ENCODE data around the gene SLC23A3.
"Not testable (repeated sequence)": the region's sequence is repeated elsewhere in the genome, so short reads cannot be mapped to it uniquely, and the experiment has no call there.

The SLC23A3 gene

DNA sequence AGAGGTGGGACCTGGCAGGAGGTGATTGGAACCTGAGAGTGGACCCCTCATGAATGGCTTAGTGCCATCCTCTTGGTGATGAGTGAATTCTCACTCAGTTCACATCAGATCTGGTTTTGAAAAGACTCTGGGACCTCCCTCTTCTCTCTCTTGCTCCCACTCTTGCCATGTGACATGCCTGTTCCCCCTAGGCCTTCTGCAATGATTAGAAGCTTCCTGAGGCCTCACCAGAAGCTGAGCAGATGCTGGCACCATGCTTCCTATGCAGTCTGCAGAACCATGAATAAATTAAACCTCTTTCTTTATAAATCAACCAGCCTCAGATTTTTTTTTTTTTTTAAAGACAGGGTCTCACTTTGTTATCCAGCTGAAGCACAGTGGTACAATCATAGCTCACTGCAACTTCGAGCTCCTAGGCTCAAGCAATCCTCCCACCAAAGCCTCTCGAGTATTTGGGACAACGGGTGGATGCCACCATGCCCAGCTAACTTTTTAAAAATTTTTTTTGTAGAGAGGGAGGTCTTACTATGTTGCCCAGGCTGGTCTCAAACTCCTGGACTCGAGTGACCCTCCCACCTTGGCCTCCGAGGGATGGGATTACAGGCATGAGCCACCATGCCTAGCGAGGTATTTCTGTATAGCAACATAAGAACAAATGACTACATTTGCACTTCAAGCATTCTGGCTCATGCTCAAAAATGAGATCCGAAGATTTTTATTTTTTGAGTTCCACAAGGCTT is 34.8 kb upstream of the SLC23A3 start:
- no peak for DNase-seq

DNA sequence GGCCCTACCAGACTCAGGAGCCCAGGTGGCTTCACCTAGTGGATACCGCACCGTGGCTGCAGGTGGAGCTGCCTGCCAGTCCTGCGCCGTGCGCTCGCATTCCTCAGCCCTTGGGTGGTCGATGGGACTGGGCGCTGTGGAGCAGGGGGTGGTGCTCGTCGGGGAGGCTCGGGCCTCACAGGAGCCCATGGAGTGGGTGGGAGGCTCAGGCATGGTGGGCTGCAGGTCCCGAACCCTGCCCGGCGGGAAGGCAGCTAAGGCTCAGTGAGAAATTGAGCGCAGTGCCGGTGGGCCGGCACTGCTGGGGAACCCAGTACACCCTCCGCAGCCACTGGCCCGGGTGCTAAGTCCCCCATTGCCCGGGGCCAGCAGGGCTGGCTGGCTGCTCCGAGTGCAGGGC is 31.5 kb upstream of the SLC23A3 start:
- not testable (repeated sequence) for DNase-seq

DNA sequence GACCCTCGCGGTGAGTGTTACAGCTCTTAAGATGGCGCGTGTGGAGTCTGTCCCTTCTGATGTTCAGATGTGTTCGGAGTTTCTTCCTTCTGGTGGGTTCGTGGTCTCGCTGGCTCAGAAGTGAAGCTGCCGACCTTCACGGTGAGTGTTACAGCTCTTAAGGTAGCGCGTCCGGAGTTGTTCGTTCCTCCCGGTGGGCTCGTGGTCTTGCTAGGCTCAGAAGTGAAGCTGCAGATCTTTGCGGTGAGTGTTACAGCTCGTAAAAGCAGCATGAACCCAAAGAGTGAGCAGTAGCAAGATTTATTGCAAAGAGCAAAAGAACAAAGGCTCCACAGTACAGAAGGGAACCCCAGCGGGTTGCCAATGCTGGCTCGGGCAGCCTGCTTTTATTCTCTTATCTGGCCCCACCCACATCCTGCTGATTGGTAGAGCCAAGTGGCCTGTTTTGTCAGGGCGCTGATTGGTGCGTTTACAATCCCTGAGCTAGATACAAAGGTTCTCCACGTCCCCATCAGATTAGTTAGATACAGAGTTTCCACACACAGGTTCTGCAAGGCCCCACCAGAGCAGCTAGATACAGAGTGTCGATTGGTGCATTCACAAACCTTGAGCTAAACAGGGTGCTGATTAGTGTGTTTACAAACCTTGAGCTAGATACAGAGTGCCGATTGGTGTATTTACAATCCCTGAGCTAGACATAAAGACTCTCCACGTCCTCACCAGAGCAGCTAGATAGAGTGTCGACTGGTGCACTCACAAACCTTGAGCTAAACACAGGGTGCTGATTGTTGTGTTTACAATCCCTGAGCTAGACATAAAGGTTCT is 30.9 kb upstream of the SLC23A3 start:
- DNase-seq: peak; percentile 35 to 60

DNA sequence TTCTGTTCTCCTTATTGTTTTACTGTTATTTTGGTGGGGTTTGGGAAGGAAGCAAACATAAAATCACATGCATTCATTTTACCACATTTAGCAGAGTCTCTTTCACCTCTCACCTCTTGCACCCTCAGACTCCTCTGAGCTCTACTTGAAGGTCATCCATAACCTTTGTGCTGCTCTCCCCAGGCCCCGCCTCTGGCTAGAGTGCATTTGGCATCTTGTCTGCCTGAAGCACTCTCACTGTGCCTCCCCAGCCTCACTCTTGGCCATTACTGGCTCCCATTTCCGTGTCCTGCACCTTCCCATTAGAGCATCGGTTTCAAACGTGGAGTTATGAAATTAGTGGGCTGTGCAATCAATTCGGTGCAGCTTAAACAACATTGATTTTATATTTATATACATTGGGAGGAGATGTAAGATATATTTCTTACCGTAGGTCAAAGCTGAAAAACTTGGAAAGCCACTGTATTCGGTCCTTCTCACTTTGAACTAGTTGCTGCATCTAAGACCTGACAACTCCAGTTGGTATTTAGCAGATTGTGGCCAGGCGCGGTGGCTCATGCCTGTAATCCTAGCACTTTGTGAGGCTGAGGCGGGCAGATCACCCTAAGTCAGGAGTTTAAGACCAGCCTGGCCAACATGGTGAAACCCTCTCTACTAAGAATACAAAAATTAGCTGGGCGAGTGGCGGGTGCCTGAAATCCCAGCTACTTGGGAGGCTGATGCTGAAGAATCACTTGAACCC is 29.8 kb upstream of the SLC23A3 start:
- no peak for DNase-seq

DNA sequence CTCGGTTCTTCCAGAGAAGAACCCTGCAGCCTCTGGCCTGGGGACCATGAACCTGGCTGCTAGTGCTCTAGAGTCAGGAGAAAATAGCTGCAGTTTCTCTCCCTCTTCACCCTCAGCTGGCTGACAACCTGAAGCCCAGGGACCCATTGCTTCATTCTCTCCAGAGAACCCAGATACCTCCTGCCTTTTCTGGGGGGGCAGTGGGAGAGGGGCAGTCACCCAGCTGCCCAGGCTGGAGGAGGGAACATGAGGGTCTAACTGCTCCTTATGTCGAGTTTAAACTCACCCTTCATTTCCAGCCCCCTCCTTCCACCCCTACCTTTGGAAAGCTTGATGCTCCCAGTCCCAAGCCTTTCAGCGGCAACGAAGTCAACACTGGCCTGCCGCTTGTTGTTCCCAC is 29.1 kb upstream of the SLC23A3 start:
- DNase-seq: no peak

GRCh38 chr2:219197388-219197787 is 27.6 kb upstream of the SLC23A3 start:
- no peak for DNase-seq

- DNase-seq: no peak
These were observed 17.1 kb upstream of the SLC23A3 start for GRCh38 chr2:219186754-219187456.

DNA sequence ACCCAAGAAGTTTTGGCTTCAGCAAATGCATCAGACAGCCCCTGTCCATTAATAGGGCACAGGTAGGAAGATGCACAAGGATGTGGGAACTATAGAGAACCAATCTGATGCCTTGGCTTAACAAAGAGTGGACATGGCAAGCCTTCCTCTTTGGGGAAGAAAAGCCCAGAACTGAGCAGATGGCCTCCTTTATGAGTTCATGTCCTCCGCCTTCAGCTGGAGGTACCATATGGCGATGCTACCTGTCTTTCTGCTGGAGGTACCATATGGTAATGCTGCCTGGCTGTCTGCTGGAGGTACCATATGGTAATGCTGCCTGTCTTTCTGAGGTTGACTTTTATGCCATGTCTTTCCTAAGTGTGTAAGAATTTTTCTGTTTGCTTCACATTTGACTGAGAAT is 14.3 kb upstream of the SLC23A3 start:
- DNase-seq: no peak

- DNase-seq: no peak
These were observed 13.4 kb upstream of the SLC23A3 start for GRCh38 chr2:219183151-219183772.

- no peak for DNase-seq
These were observed 12.7 kb upstream of the SLC23A3 start for GRCh38 chr2:219182331-219183150.

GRCh38 chr2:219181531-219181930 is 11.7 kb upstream of the SLC23A3 start:
- no peak for DNase-seq

GRCh38 chr2:219180961-219181360 is 11.1 kb upstream of the SLC23A3 start:
- DNase-seq: no peak

DNA sequence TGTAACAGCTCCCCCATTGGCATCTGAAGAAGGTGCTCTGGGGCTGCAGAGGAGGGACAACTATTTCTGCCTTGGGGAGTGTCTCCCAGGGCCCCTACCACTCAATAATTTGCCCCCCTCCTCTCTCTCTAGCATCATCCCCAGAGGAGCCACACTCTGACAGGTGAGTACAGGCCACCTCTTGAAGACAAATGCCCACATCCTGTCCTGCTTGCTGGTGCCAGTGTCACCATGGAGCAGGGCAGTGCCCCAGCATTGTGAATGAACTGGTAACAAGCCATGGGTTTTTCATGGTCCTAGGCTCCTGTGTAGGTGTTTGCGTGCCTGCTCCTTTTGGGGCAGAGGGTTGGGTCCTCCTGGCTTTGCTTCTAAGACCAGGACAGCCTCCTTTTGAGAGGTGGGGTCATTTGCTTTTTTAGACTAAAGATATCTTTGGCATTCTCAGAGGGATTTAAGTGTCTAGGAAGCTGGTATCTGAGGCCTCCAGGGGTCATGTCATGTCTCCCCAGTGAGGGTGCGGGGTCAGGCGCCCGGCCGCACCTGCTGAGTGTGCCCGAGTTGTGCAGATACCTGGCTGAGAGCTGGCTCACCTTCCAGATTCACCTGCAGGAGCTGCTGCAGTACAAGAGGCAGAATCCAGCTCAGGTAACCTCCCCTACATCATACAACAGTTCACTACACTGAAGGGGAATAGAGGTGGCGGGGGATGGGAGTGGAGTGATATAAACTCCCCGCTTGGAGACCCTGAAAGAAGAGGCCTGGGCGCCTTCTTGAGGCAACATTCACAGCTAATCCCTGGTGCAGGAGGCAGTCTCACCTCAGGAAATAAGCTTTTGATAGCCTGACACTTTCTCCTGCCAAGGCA is 10.0 kb upstream of the SLC23A3 start:
- no peak for DNase-seq

- no peak for DNase-seq
These were observed 8.7 kb upstream of the SLC23A3 start for GRCh38 chr2:219178377-219179175.

- peak; percentile 90 to 91 for DNase-seq
These were observed 7.9 kb upstream of the SLC23A3 start, which contains the start of gene RETREG2 for GRCh38 chr2:219177552-219178376. TSS of gene RETREG2 (plus strand) at chr2:219178275. CDS start at chr2:219178353, 78 bp downstream.

DNA sequence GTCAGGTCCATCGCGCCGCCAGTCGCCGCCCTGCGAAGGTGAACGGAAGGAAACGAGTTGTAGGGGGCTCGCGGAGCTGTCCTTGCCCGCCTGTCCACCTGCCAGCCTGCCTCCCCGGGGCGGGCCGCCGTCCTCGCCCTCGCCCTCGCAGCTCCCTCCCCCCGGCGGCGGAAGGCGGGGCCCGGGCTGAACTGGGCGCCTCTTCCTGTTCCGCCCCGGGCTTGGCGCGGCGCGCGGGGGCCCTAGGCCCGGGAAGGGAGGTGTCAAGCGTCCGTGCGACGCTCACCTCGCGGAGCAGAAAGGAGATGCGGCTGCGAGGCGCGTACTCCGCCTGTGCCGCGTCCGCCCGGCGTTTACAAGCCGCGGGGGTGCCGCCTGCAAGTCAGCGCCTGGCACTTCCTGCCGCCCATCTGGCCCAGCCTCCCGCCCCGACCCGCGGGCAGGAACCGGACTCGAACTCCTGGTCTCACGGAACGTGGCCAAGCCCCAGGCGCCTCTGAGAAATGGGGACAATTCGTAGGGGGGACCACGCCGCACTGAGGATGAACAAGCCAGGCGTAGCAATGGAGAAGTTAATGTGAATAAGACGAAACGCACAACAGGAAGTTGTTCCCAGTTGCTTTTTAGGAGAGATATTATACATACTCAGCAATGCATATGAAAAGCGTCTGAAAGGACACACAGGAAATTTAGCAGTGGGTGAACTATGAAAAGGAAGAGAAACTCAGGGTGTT is 7.2 kb upstream of the SLC23A3 start, which contains the start of gene CNPPD1:
TSS of gene CNPPD1 (minus strand) at position 108 of the 734 bp plus-strand sequence. CDS start at position 11, 97 bp downstream.
- DNase-seq: peak; percentile 87 to 89

Measured in CD4-positive, alpha-beta T cell treated with Interleukin-4 for 1 hour (primary cell).